Measurements from ENCODE around the gene UGT1A8. TPM values are rescaled to one million over a fixed set of nuclear protein-coding genes. Genes with fewer than 3 reads are reported as not detected.

The UGT1A8 gene
- polyA plus RNA-seq, 4 donors: 0.07 to 13.6 (median 4.9) TPM

DNA sequence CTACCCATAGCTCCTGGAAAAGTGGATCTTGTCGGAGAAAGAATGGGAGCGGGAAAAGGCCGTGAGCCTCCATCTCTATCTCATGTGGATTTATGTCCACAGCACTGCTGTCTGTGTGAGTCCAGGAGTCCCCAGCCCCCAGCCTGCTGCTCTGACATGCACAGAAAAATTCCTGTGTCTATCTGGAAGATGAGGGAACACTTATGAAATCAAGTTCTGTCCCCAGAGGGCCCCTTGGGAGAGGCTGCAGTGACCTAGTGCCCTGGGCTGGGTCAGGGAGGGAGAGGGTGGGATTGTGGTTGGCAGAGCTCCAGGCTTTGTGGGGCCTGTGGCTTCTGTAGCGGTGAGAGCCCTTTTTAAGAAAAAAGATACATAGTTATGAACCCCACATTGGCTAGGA, 199.3 kb downstream of the UGT1A8 start:
- Histone ChIP-seq H3K27me3 (ENCODE audit: control insufficient read depth in 3 of 3, insufficient read depth in 3 of 3, low read length in 3 of 3) (no peaks in the 10 kb centered on the region), H3K27ac (ENCODE audit: low read depth in 1 of 3, low read length in 2 of 3) (peak overlapping the region in 1 of 3 donors; percentile 60), H3K36me3 (ENCODE audit: control insufficient read depth in 3 of 3, insufficient read depth in 2 of 3, low read depth in 1 of 3, low read length in 3 of 3) (no peaks in the 10 kb centered on the region), H3K9me3 (ENCODE audit: control insufficient read depth in 2 of 2, insufficient read depth in 1 of 2, low read depth in 1 of 2, low read length in 1 of 2) (peaks cover 0 to 2% of the 10 kb centered on the region in 2 donors), H3K4me1 (ENCODE audit: control insufficient read depth in 3 of 3, insufficient read depth in 2 of 3, low read depth in 1 of 3, low read length in 2 of 3) (peaks cover 0 to 23% (median 2%) of the 10 kb centered on the region in 3 donors), H3K4me3 (ENCODE audit: low read depth in 1 of 3, low read length in 3 of 3) (no peak overlapping the region)
- WGBS, 3 donors: 77 to 78% (median 77%) methylated on average over 4 of the region's 4 CpGs
- FAIRE-seq (no peak), DNase-seq (peak in 1 of 2 donors; percentile 71)

DNA sequence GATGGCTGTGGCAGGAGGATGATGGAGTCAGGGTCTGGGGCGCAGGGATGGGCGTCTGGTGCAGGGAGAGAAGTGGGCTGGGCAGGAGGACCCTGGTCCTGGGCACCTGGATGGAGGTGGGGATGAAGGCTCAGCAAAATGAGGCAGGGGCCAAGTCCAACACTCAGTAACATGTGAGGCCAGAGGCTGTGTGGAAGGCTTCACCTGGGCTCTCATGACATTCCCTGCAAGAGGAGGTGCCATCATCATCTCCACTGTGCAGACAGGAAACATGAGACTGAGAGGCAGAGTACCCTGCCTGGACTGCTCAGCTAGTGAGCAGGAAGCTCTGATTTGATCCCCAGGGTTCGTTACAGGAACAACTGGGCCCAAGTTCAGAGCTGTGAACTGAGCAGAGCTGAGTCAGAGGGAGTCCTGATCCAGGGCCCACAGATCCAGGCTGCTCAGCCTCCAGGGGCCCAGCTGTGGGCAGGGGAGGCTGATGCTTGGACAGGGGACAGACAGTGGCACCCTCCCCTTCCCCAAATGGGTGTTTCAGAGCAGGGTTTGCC, 200.0 kb downstream of the UGT1A8 start:
- FAIRE-seq: no peak
- WGBS, 3 donors: 65 to 73% (median 72%) methylated on average over 3 of the region's 3 CpGs
- no peaks in the 10 kb centered on the region for H3K27me3 ChIP-seq (ENCODE audit: control insufficient read depth in 3 of 3, insufficient read depth in 3 of 3, low read length in 3 of 3)
- H3K36me3 ChIP-seq (ENCODE audit: control insufficient read depth in 3 of 3, insufficient read depth in 2 of 3, low read depth in 1 of 3, low read length in 3 of 3): no peaks in the 10 kb centered on the region
- DNase-seq: peak; percentile 34 to 50
- no peak overlapping the region for H3K4me3 ChIP-seq (ENCODE audit: low read depth in 1 of 3, low read length in 3 of 3)
- peak overlapping the region in 1 of 3 donors; percentile 50 for H3K27ac ChIP-seq (ENCODE audit: low read depth in 1 of 3, low read length in 2 of 3)
- H3K9me3 ChIP-seq (ENCODE audit: control insufficient read depth in 2 of 2, insufficient read depth in 1 of 2, low read depth in 1 of 2, low read length in 1 of 2): peaks cover 0 to 2% of the 10 kb centered on the region in 2 donors
- peaks cover 0 to 23% (median 2%) of the 10 kb centered on the region in 3 donors for H3K4me1 ChIP-seq (ENCODE audit: control insufficient read depth in 3 of 3, insufficient read depth in 2 of 3, low read depth in 1 of 3, low read length in 2 of 3)

DNA sequence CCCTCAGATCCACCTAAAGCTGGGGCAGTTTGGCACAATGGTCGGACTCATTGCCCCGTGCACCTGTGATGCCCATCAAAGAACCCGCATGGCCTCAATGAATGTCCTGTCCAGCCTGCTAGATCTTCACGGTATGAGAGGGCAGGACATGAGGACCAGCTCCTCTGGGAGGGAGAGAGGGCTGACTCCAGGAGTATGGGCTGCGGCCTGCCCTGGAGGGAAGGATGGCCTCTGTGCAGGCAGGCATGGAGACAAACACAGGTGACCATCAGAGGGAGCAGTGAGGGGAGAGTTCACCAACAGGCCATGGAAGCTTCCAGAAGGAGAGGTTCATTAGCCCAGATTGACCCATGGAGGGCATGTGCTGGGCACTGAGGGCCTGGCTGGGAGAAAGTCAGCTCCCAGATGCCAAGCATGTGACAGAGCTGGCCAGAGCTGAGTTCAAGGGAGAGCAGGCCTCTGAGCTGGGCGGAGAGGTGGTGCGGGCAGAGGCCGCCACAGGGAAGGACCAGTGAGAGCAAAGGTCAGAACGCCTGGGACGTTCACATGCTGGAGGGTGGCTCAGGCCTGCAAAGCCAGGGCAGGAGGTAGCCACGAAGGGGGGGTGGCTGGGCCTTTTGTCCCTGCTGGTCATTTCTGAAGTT, 200.7 kb downstream of the UGT1A8 start:
- H3K9me3 ChIP-seq (ENCODE audit: control insufficient read depth in 2 of 2, insufficient read depth in 1 of 2, low read depth in 1 of 2, low read length in 1 of 2): peaks cover 0 to 2% of the 10 kb centered on the region in 2 donors
- no peak overlapping the region for H3K4me3 ChIP-seq (ENCODE audit: low read depth in 1 of 3, low read length in 3 of 3)
- 67 to 84% (median 68%) methylated on average over 11 of the region's 11 CpGs for WGBS, 3 donors
- FAIRE-seq (no peak), DNase-seq (peak; percentile 34 to 42)
- peaks cover 0 to 23% (median 4%) of the 10 kb centered on the region in 3 donors for H3K4me1 ChIP-seq (ENCODE audit: control insufficient read depth in 3 of 3, insufficient read depth in 2 of 3, low read depth in 1 of 3, low read length in 2 of 3)
- no peaks in the 10 kb centered on the region for H3K36me3 ChIP-seq (ENCODE audit: control insufficient read depth in 3 of 3, insufficient read depth in 2 of 3, low read depth in 1 of 3, low read length in 3 of 3)
- no peaks in the 10 kb centered on the region for H3K27me3 ChIP-seq (ENCODE audit: control insufficient read depth in 3 of 3, insufficient read depth in 3 of 3, low read length in 3 of 3)
- peak overlapping the region in 1 of 3 donors; percentile 50 for H3K27ac ChIP-seq (ENCODE audit: low read depth in 1 of 3, low read length in 2 of 3)

GRCh38 chr2:233818639-233819621, 201.5 kb downstream of the UGT1A8 start:
- no peak for DNase-seq

GRCh38 chr2:233819884-233820773, 202.7 kb downstream of the UGT1A8 start:
- WGBS, 3 donors: 77 to 85% (median 84%) methylated on average over 17 to 18 of the region's 18 CpGs
- DNase-seq: peak in 1 of 2 donors; percentile 25
- Histone ChIP-seq H3K27me3 (ENCODE audit: control insufficient read depth in 3 of 3, insufficient read depth in 3 of 3, low read length in 3 of 3) (no peaks in the 10 kb centered on the region), H3K27ac (ENCODE audit: low read depth in 1 of 3, low read length in 2 of 3) (no peak overlapping the region), H3K9me3 (ENCODE audit: control insufficient read depth in 2 of 2, insufficient read depth in 1 of 2, low read depth in 1 of 2, low read length in 1 of 2) (peaks cover 0 to 2% of the 10 kb centered on the region in 2 donors), H3K4me3 (ENCODE audit: low read depth in 1 of 3, low read length in 3 of 3) (no peak overlapping the region), H3K36me3 (ENCODE audit: control insufficient read depth in 3 of 3, insufficient read depth in 2 of 3, low read depth in 1 of 3, low read length in 3 of 3) (no peaks in the 10 kb centered on the region), H3K4me1 (ENCODE audit: control insufficient read depth in 3 of 3, insufficient read depth in 2 of 3, low read depth in 1 of 3, low read length in 2 of 3) (peaks cover 0 to 23% (median 4%) of the 10 kb centered on the region in 3 donors)
- FAIRE-seq: no peak

More at GRCh38 chr2:233818639-233819621, 201.5 kb downstream of the UGT1A8 start:
- no peak overlapping the region for H3K4me3 ChIP-seq (ENCODE audit: low read depth in 1 of 3, low read length in 3 of 3)
- H3K9me3 ChIP-seq (ENCODE audit: control insufficient read depth in 2 of 2, insufficient read depth in 1 of 2, low read depth in 1 of 2, low read length in 1 of 2): peaks cover 0 to 2% of the 10 kb centered on the region in 2 donors
- H3K4me1 ChIP-seq (ENCODE audit: control insufficient read depth in 3 of 3, insufficient read depth in 2 of 3, low read depth in 1 of 3, low read length in 2 of 3): peaks cover 0 to 23% (median 4%) of the 10 kb centered on the region in 3 donors
- H3K27me3 ChIP-seq (ENCODE audit: control insufficient read depth in 3 of 3, insufficient read depth in 3 of 3, low read length in 3 of 3): no peaks in the 10 kb centered on the region
- no peaks in the 10 kb centered on the region for H3K36me3 ChIP-seq (ENCODE audit: control insufficient read depth in 3 of 3, insufficient read depth in 2 of 3, low read depth in 1 of 3, low read length in 3 of 3)
- H3K27ac ChIP-seq (ENCODE audit: low read depth in 1 of 3, low read length in 2 of 3): no peak overlapping the region
- 75 to 88% (median 83%) methylated on average over 17 of the region's 17 CpGs for WGBS, 3 donors
- FAIRE-seq: no peak

DNA sequence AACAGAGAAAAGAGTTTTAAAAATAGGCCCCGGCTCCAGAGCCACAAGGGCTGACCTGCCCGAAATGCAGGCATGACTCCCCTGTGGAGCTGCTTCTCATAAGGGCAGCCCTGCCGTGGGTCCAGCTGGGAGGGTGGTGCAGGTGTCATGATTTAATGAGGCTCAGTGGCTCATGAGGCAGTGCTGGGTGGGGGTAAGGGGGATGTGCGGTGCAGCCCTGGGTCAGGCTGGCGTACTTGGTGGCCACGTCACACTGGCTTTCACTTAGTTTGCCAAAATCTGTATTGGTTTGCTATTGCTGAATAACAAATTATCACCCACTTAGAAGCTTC, 203.3 kb downstream of the UGT1A8 start:
- peaks cover 0 to 2% of the 10 kb centered on the region in 2 donors for H3K9me3 ChIP-seq (ENCODE audit: control insufficient read depth in 2 of 2, insufficient read depth in 1 of 2, low read depth in 1 of 2, low read length in 1 of 2)
- FAIRE-seq: no peak
- H3K27me3 ChIP-seq (ENCODE audit: control insufficient read depth in 3 of 3, insufficient read depth in 3 of 3, low read length in 3 of 3): no peaks in the 10 kb centered on the region
- no peak overlapping the region for H3K27ac ChIP-seq (ENCODE audit: low read depth in 1 of 3, low read length in 2 of 3)
- peaks cover 0 to 23% (median 4%) of the 10 kb centered on the region in 3 donors for H3K4me1 ChIP-seq (ENCODE audit: control insufficient read depth in 3 of 3, insufficient read depth in 2 of 3, low read depth in 1 of 3, low read length in 2 of 3)
- H3K36me3 ChIP-seq (ENCODE audit: control insufficient read depth in 3 of 3, insufficient read depth in 2 of 3, low read depth in 1 of 3, low read length in 3 of 3): no peaks in the 10 kb centered on the region
- 83 to 95% (median 89%) methylated on average over 6 of the region's 6 CpGs for WGBS, 3 donors
- no peak overlapping the region for H3K4me3 ChIP-seq (ENCODE audit: low read depth in 1 of 3, low read length in 3 of 3)
- DNase-seq: no peak

- H3K27ac ChIP-seq (ENCODE audit: low read depth in 1 of 3, low read length in 2 of 3): no peak overlapping the region
- H3K4me3 ChIP-seq (ENCODE audit: low read depth in 1 of 3, low read length in 3 of 3): no peak overlapping the region
- peaks cover 0 to 23% (median 4%) of the 10 kb centered on the region in 3 donors for H3K4me1 ChIP-seq (ENCODE audit: control insufficient read depth in 3 of 3, insufficient read depth in 2 of 3, low read depth in 1 of 3, low read length in 2 of 3)
- DNase-seq: no peak
- 90 to 100% (median 94%) methylated on average over 3 of the region's 3 CpGs for WGBS, 3 donors
- H3K36me3 ChIP-seq (ENCODE audit: control insufficient read depth in 3 of 3, insufficient read depth in 2 of 3, low read depth in 1 of 3, low read length in 3 of 3): no peaks in the 10 kb centered on the region
- H3K27me3 ChIP-seq (ENCODE audit: control insufficient read depth in 3 of 3, insufficient read depth in 3 of 3, low read length in 3 of 3): no peaks in the 10 kb centered on the region
- H3K9me3 ChIP-seq (ENCODE audit: control insufficient read depth in 2 of 2, insufficient read depth in 1 of 2, low read depth in 1 of 2, low read length in 1 of 2): peaks cover 0 to 2% of the 10 kb centered on the region in 2 donors
- no peak for FAIRE-seq
These were observed 203.8 kb downstream of the UGT1A8 start for GRCh38 chr2:233821196-233821595.
